Neuronal stem cell (in vitro differentiated cells): Measurements from ENCODE around the gene MAF.

ENCODE experiments used
- DNase-seq: peaks from one replicate; pipeline ENCODE4 v3.0.0-alpha.2; 2013; ENCODE audit warnings: low spot score
- H2AFZ ChIP-seq: one replicate; pipeline ENCODE4 v1.6.1; 2013; ENCODE audit warnings: mild to moderate bottlenecking, low read length, inconsistent platforms
- H2AK5ac ChIP-seq: 2 replicates; pipeline ENCODE4 v1.6.1; 2013; ENCODE audit warnings: low read depth, mild to moderate bottlenecking, inconsistent platforms, low read length, moderate library complexity, mixed read lengths
- H2BK120ac ChIP-seq: 2 replicates; pipeline ENCODE4 v1.6.1; 2013; ENCODE audit warnings: low read depth, mild to moderate bottlenecking, inconsistent platforms, low read length, moderate library complexity, mixed read lengths
- H2BK12ac ChIP-seq: one replicate; pipeline ENCODE4 v1.6.1; 2013; ENCODE audit warnings: low read length, inconsistent platforms
- H2BK15ac ChIP-seq: 2 replicates; pipeline ENCODE4 v1.6.1; 2013; ENCODE audit warnings: mild to moderate bottlenecking, low read length, inconsistent platforms, mixed read lengths
- H2BK5ac ChIP-seq: one replicate; pipeline ENCODE4 v1.6.1; 2013; ENCODE audit warnings: inconsistent platforms, mild to moderate bottlenecking, low read length, moderate library complexity
- H3K14ac ChIP-seq: one replicate; pipeline ENCODE4 v1.6.1; 2013; ENCODE audit warnings: low read length, inconsistent platforms
- H3K18ac ChIP-seq: 2 replicates; pipeline ENCODE4 v1.6.1; 2013; ENCODE audit warnings: low read length, inconsistent platforms
- H3K23ac ChIP-seq: 2 replicates; pipeline ENCODE4 v1.6.1; 2013; ENCODE audit warnings: low read depth, mild to moderate bottlenecking, mixed read lengths, low read length, inconsistent platforms; ENCODE audit not compliant: poor library complexity
- H3K27ac ChIP-seq: replicated peaks from 3 replicates; pipeline ENCODE4 v1.5.1; 2013; ENCODE audit warnings: low read length, inconsistent platforms
- H3K27me3 ChIP-seq, 3 experiments: 2 replicates each; pipeline ENCODE4 v1.6.1; 2013; ENCODE audit warnings: low read length in 3 of 3, mild to moderate bottlenecking in 2 of 3, inconsistent platforms in 1 of 3, low read depth in 1 of 3, mixed read lengths in 1 of 3, moderate library complexity in 1 of 3; ENCODE audit not compliant: control insufficient read depth in 3 of 3, insufficient read depth in 3 of 3
- H3K36me3 ChIP-seq, 2 donors: replicated peaks in 1 of 2; 2 replicates each; pipeline ENCODE4 v1.6.1; 2013; ENCODE audit warnings: low read length in 2 of 2; ENCODE audit not compliant: control insufficient read depth in 2 of 2, insufficient read depth in 2 of 2
- H3K4ac ChIP-seq: 2 replicates; pipeline ENCODE4 v1.6.1; 2013; ENCODE audit warnings: inconsistent platforms, mild to moderate bottlenecking, low read length, moderate library complexity
- H3K4me1 ChIP-seq, 2 donors: 1 replicate in 1 of 2; 2 replicates in 1 of 2; pipeline ENCODE4 v1.6.1; 2013; ENCODE audit warnings: low read length in 2 of 2, low read depth in 1 of 2; ENCODE audit not compliant: control insufficient read depth in 2 of 2, insufficient read depth in 1 of 2
- H3K4me2 ChIP-seq: one replicate; pipeline ENCODE4 v1.6.1; 2013; ENCODE audit warnings: mild to moderate bottlenecking, low read length, inconsistent platforms; ENCODE audit not compliant: insufficient read depth, poor library complexity, severe bottlenecking
- H3K4me3 ChIP-seq, 2 donors: 2 replicates each; pipeline ENCODE4 v1.5.1; 2013; ENCODE audit warnings: low read length in 2 of 2, mild to moderate bottlenecking in 2 of 2, inconsistent platforms in 1 of 2, moderate library complexity in 1 of 2
- H3K79me1 ChIP-seq: one replicate; pipeline ENCODE4 v1.6.1; 2013; ENCODE audit warnings: low read depth, mild to moderate bottlenecking, inconsistent platforms, low read length, moderate library complexity
- H3K9ac ChIP-seq: one replicate; pipeline ENCODE4 v1.6.1; 2013; ENCODE audit warnings: mild to moderate bottlenecking, low read depth, low read length, inconsistent platforms; ENCODE audit not compliant: poor library complexity
- H3K9me3 ChIP-seq, 2 donors: replicated peaks in 1 of 2; 2 replicates each; pipeline versions ENCODE3 to v1.6.1; 2013; ENCODE audit warnings: low read length in 2 of 2, mild to moderate bottlenecking in 2 of 2, inconsistent platforms in 1 of 2, low read depth in 1 of 2, mixed read lengths in 1 of 2, moderate library complexity in 1 of 2; ENCODE audit not compliant: control insufficient read depth in 2 of 2, insufficient read depth in 1 of 2
- H4K8ac ChIP-seq: one replicate; pipeline ENCODE4 v1.6.1; 2013; ENCODE audit warnings: low read depth, mild to moderate bottlenecking, inconsistent platforms, low read length, moderate library complexity
- H4K91ac ChIP-seq: one replicate; pipeline ENCODE4 v1.6.1; 2013; ENCODE audit warnings: low read length, low read depth, mild to moderate bottlenecking, inconsistent platforms; ENCODE audit not compliant: poor library complexity
- WGBS, 2 donors: extraction: QIAGEN DNeasy Blood & Tissue Kit; methylation state at CpG; one replicate each; pipeline ENCODE4 v1.1.7; 2013; ENCODE audit warnings: missing lambda C conversion rate in 2 of 2, mixed read lengths in 1 of 2; ENCODE audit not compliant: insufficient read length in 2 of 2, insufficient replicate concordance in 1 of 2; ENCODE audit errors: extremely low coverage in 2 of 2; 5-methylcytosine and 5-hydroxymethylcytosine counted together

Gene MAF

DNA sequence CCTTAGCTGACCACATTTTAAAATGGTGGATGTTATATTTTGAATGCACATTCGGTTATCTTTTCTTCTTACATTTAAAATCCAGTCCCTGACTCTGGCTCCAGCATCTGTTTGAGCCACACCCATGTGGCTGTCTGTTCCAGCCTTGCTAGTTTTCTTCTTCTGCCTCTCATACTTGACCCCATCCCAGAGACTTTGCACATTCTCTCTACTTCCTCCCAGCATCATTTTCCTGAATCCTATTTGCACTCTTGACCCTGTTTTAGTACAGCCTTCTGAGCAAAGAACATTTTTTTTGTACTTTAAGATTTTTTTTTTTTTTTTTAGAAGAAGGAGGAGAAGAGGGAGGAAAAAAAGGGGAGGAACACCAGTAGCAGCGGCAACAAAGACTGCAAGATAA, 23.3 kb upstream of the MAF start:
- Histone ChIP-seq H2BK12ac (no peak overlapping the region), H3K27me3 (peaks cover 0 to 8% (median 0%) of the 10 kb centered on the region in 3 experiments), H2BK5ac (no peak overlapping the region), H3K9me3 (peaks cover 0 to 1% of the 10 kb centered on the region in 2 donors), H4K91ac (no peak overlapping the region), H3K27ac (no peak overlapping the region), H4K8ac (no peak overlapping the region), H3K79me1 (no peaks in the 10 kb centered on the region), H3K4me3 (no peak overlapping the region), H2AK5ac (no peak overlapping the region), H2BK120ac (no peak overlapping the region), H3K23ac (no peak overlapping the region), H2BK15ac (no peak overlapping the region), H3K9ac (no peak overlapping the region), H2AFZ (no peak overlapping the region), H3K4ac (no peak overlapping the region), H3K18ac (no peak overlapping the region), H3K4me2 (no peak overlapping the region), H3K4me1 (peaks cover 0 to 5% of the 10 kb centered on the region in 2 donors), H3K14ac (no peak overlapping the region), H3K36me3 (no peaks in the 10 kb centered on the region)
- no peak for DNase-seq
- WGBS, 2 donors: no CpG with 5 or more reads among the region's 2 CpGs

DNA sequence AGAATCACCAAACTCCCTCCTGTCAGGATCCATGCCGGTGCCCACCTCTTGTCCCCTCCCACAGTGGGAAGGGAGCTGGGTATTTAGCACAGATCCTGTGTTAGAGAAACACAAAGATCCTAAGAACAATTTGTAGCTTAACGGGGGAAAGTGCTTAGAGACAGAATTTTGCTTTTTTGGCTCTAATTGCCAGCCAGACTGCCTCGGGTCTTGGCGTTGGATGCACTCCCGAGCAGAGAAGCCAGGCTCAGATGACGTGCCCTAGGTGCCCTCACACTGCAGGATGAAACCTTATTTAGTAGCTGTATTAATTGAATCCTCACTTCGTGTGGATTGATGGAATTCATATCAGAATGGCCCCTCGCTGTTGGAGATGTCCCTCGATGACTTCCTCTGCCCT, 22.5 kb upstream of the MAF start:
- no peak overlapping the region for H3K4ac ChIP-seq
- no peak overlapping the region for H2AFZ ChIP-seq
- H2AK5ac ChIP-seq: no peak overlapping the region
- WGBS, 2 donors: no CpG with 5 or more reads among the region's 9 CpGs
- H3K27ac ChIP-seq: no peak overlapping the region
- H3K79me1 ChIP-seq: no peaks in the 10 kb centered on the region
- no peak overlapping the region for H4K91ac ChIP-seq
- H3K9ac ChIP-seq: no peak overlapping the region
- no peak overlapping the region for H3K14ac ChIP-seq
- no peak overlapping the region for H2BK120ac ChIP-seq
- peaks cover 0 to 5% of the 10 kb centered on the region in 2 donors for H3K4me1 ChIP-seq
- H2BK12ac ChIP-seq: no peak overlapping the region
- H3K23ac ChIP-seq: no peak overlapping the region
- no peak overlapping the region for H3K4me2 ChIP-seq
- DNase-seq: no peak
- no peak overlapping the region for H3K4me3 ChIP-seq
- H4K8ac ChIP-seq: no peak overlapping the region
- no peak overlapping the region for H2BK15ac ChIP-seq
- H3K18ac ChIP-seq: peak overlapping the region; percentile 8
- peaks cover 0 to 8% (median 0%) of the 10 kb centered on the region in 3 experiments for H3K27me3 ChIP-seq
- H3K9me3 ChIP-seq: peaks cover 0 to 1% of the 10 kb centered on the region in 2 donors
- no peaks in the 10 kb centered on the region for H3K36me3 ChIP-seq
- no peak overlapping the region for H2BK5ac ChIP-seq

DNA sequence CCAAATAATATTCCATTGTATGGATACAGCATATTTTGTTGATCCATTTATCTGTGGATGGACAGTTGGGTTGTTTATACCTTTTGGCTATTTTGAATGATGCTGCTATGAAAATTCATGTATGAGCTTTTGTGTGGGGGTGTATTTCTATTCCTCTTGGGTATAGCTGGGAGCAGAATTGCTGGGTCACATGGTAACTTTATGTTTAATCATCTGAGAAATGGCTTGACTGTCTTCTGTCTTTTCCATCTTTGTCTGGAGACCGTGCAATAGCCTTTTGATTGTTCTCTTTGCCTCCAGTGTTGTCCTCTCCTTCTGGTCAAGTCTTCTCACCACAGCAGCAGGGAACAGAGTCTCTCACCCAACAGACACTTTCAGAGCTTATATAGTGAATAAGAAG, 20.5 kb upstream of the MAF start:
- Histone ChIP-seq H3K14ac (no peak overlapping the region), H3K9ac (no peak overlapping the region), H2AFZ (no peak overlapping the region), H3K79me1 (no peaks in the 10 kb centered on the region), H2BK12ac (no peak overlapping the region), H3K9me3 (peaks cover 0 to 1% of the 10 kb centered on the region in 2 donors), H3K18ac (no peak overlapping the region), H3K23ac (no peak overlapping the region), H3K4ac (no peak overlapping the region), H4K8ac (no peak overlapping the region), H3K4me3 (no peak overlapping the region), H3K27me3 (peaks cover 0 to 8% (median 0%) of the 10 kb centered on the region in 3 experiments), H2BK5ac (no peak overlapping the region), H2BK15ac (no peak overlapping the region), H3K4me1 (peaks cover 0 to 5% of the 10 kb centered on the region in 2 donors), H3K36me3 (no peaks in the 10 kb centered on the region), H3K27ac (no peak overlapping the region), H4K91ac (no peak overlapping the region), H2BK120ac (no peak overlapping the region), H2AK5ac (no peak overlapping the region), H3K4me2 (no peak overlapping the region)
- no CpG with 5 or more reads among the region's 1 CpG for WGBS, 2 donors
- no peak for DNase-seq

DNA sequence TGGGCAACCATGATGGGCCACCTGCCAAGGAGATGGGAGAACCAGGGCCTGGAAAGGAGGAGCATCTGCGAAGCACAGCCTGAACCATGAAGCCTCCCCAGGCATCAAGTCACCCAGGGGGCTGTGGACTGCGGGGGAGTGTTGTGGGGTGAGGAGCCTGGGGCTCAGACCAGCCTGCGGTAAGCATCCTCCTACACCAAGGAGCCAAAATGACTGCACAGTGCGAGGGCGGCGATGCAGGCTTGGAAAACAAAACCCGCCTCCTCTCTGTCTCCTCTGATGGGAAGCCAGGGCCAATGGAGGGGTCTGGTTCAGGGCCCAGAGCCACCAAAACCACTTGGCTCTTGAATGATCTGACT, 18.1 kb upstream of the MAF start:
- H3K4ac ChIP-seq: no peak overlapping the region
- peak overlapping the region in 1 of 2 donors; percentile 23 for H3K4me3 ChIP-seq
- H4K8ac ChIP-seq: peak overlapping the region; percentile 52
- H3K9ac ChIP-seq: no peak overlapping the region
- no peak overlapping the region for H3K14ac ChIP-seq
- peaks cover 0 to 8% (median 0%) of the 10 kb centered on the region in 3 experiments for H3K27me3 ChIP-seq
- WGBS, 2 donors: no CpG with 5 or more reads among the region's 7 CpGs
- no peak for DNase-seq
- peaks cover 0 to 1% of the 10 kb centered on the region in 2 donors for H3K9me3 ChIP-seq
- no peak overlapping the region for H2BK12ac ChIP-seq
- H3K79me1 ChIP-seq: no peaks in the 10 kb centered on the region
- no peak overlapping the region for H2BK120ac ChIP-seq
- H3K4me1 ChIP-seq: peaks cover 0 to 5% of the 10 kb centered on the region in 2 donors
- no peak overlapping the region for H2AFZ ChIP-seq
- H2BK5ac ChIP-seq: no peak overlapping the region
- no peak overlapping the region for H2AK5ac ChIP-seq
- no peak overlapping the region for H3K4me2 ChIP-seq
- H3K23ac ChIP-seq: no peak overlapping the region
- H2BK15ac ChIP-seq: no peak overlapping the region
- no peak overlapping the region for H4K91ac ChIP-seq
- no peak overlapping the region for H3K27ac ChIP-seq
- no peaks in the 10 kb centered on the region for H3K36me3 ChIP-seq
- H3K18ac ChIP-seq: peak overlapping the region; percentile 60
